Rectal smooth muscle tissue (tissue), 1 donor: ENCODE data around the gene SCAMP1.
"Not testable (repeated sequence)": the region's sequence is repeated elsewhere in the genome, so short reads cannot be mapped to it uniquely, and the experiment has no call there.

Source experiments
- H3K27ac ChIP-seq: one replicate; pipeline ENCODE4 v1.7.0; 2013; ENCODE audit warnings: low read depth, low read length, inconsistent platforms
- H3K27me3 ChIP-seq: one replicate; pipeline ENCODE4 v1.7.0; 2013; ENCODE audit warnings: low read length; ENCODE audit not compliant: control insufficient read depth, insufficient read depth
- H3K36me3 ChIP-seq: one replicate; pipeline ENCODE4 v1.7.0; 2013; ENCODE audit warnings: low read length; ENCODE audit not compliant: control insufficient read depth, insufficient read depth
- H3K4me1 ChIP-seq: one replicate; pipeline ENCODE4 v1.7.0; 2013; ENCODE audit warnings: low read length; ENCODE audit not compliant: control insufficient read depth, insufficient read depth
- H3K4me3 ChIP-seq: one replicate; pipeline ENCODE4 v1.7.0; 2013; ENCODE audit warnings: low read length
- H3K9ac ChIP-seq: one replicate; pipeline ENCODE4 v1.7.0; 2013; ENCODE audit warnings: low read length

The SCAMP1 gene

GRCh38 chr5:78367318-78367991 is 7.0 kb downstream of the SCAMP1 start:
- no peak overlapping the region for H3K4me3 ChIP-seq
- no peak overlapping the region for H3K27ac ChIP-seq
- H3K27me3 ChIP-seq = no peaks in the 10 kb centered on the region
- no peak overlapping the region for H3K9ac ChIP-seq
- no peaks in the 10 kb centered on the region for H3K4me1 ChIP-seq
- no peaks in the 10 kb centered on the region for H3K36me3 ChIP-seq

GRCh38 chr5:78369680-78370079 is 9.3 kb downstream of the SCAMP1 start:
- H3K27ac ChIP-seq = no peak overlapping the region
- H3K36me3 ChIP-seq = no peaks in the 10 kb centered on the region
- no peaks in the 10 kb centered on the region for H3K27me3 ChIP-seq
- no peak overlapping the region for H3K9ac ChIP-seq
- no peak overlapping the region for H3K4me3 ChIP-seq
- no peaks in the 10 kb centered on the region for H3K4me1 ChIP-seq

- Histone ChIP-seq H3K4me1 (peaks cover 13% of the 10 kb centered on the region), H3K9ac (no peak overlapping the region), H3K36me3 (no peaks in the 10 kb centered on the region), H3K27me3 (no peaks in the 10 kb centered on the region), H3K27ac (no peak overlapping the region), H3K4me3 (no peak overlapping the region)
Observed at GRCh38 chr5:78373231-78373630, 12.8 kb downstream of the SCAMP1 start.

- no peaks in the 10 kb centered on the region for H3K36me3 ChIP-seq
- no peaks in the 10 kb centered on the region for H3K27me3 ChIP-seq
- no peak overlapping the region for H3K9ac ChIP-seq
- H3K27ac ChIP-seq = no peak overlapping the region
- peaks cover 13% of the 10 kb centered on the region for H3K4me1 ChIP-seq
- no peak overlapping the region for H3K4me3 ChIP-seq
Observed at GRCh38 chr5:78376315-78376714, 15.9 kb downstream of the SCAMP1 start.

- H3K9ac ChIP-seq = no peak overlapping the region
- no peak overlapping the region for H3K4me3 ChIP-seq
- H3K27me3 ChIP-seq = no peaks in the 10 kb centered on the region
- H3K27ac ChIP-seq = no peak overlapping the region
- H3K36me3 ChIP-seq = no peaks in the 10 kb centered on the region
- peaks cover 13% of the 10 kb centered on the region for H3K4me1 ChIP-seq
Observed at GRCh38 chr5:78377056-78377717, 16.8 kb downstream of the SCAMP1 start.

GRCh38 chr5:78377718-78378105 is 17.3 kb downstream of the SCAMP1 start:
- Histone ChIP-seq H3K4me3 (no peak overlapping the region), H3K27ac (no peak overlapping the region), H3K36me3 (no peaks in the 10 kb centered on the region), H3K27me3 (no peaks in the 10 kb centered on the region), H3K9ac (no peak overlapping the region), H3K4me1 (peaks cover 13% of the 10 kb centered on the region)

- Histone ChIP-seq H3K27ac (no peak overlapping the region), H3K4me1 (no peaks in the 10 kb centered on the region), H3K9ac (no peak overlapping the region), H3K4me3 (no peak overlapping the region), H3K36me3 (no peaks in the 10 kb centered on the region), H3K27me3 (no peaks in the 10 kb centered on the region)
Observed at GRCh38 chr5:78387468-78388153, 27.2 kb downstream of the SCAMP1 start.

- not testable (repeated sequence) for H3K9ac ChIP-seq, H3K27me3 ChIP-seq, H3K27ac ChIP-seq, H3K36me3 ChIP-seq, H3K4me3 ChIP-seq, H3K4me1 ChIP-seq
Observed at GRCh38 chr5:78391357-78391756, 30.9 kb downstream of the SCAMP1 start.

GRCh38 chr5:78397831-78398230 is 37.4 kb downstream of the SCAMP1 start:
- Histone ChIP-seq H3K27me3 (no peaks in the 10 kb centered on the region), H3K27ac (no peak overlapping the region), H3K9ac (no peak overlapping the region), H3K36me3 (no peaks in the 10 kb centered on the region), H3K4me1 (no peaks in the 10 kb centered on the region), H3K4me3 (no peak overlapping the region)

GRCh38 chr5:78399116-78399515 is 38.7 kb downstream of the SCAMP1 start:
- Histone ChIP-seq H3K27ac (no peak overlapping the region), H3K36me3 (no peaks in the 10 kb centered on the region), H3K4me3 (no peak overlapping the region), H3K27me3 (no peaks in the 10 kb centered on the region), H3K4me1 (no peaks in the 10 kb centered on the region), H3K9ac (no peak overlapping the region)

- Histone ChIP-seq H3K4me1 (no peaks in the 10 kb centered on the region), H3K9ac (no peak overlapping the region), H3K4me3 (no peak overlapping the region), H3K27ac (no peak overlapping the region), H3K36me3 (no peaks in the 10 kb centered on the region), H3K27me3 (no peaks in the 10 kb centered on the region)
Observed at GRCh38 chr5:78404682-78405293, 44.4 kb downstream of the SCAMP1 start.

GRCh38 chr5:78405829-78406750 is 45.7 kb downstream of the SCAMP1 start:
- H3K4me1 ChIP-seq = no peaks in the 10 kb centered on the region
- no peak overlapping the region for H3K4me3 ChIP-seq
- H3K9ac ChIP-seq = no peak overlapping the region
- no peaks in the 10 kb centered on the region for H3K27me3 ChIP-seq
- no peak overlapping the region for H3K27ac ChIP-seq
- no peaks in the 10 kb centered on the region for H3K36me3 ChIP-seq
